ENCODE results near the gene VAT1L.

GRCh38 chr16:77844801-77845200 is 56.4 kb downstream of the VAT1L start:
- TF ChIP-seq CTCF (IDR thresholded peaks at IDR 0.05), result no peak
- no peak for TF ChIP-seq POLR2A (IDR thresholded peaks at IDR 0.05)

Data from Peyer's patch (tissue), 4 donors.